ENCODE measurements around the gene HNRNPM.
"Not testable (repeated sequence)": the region's sequence is repeated elsewhere in the genome, so short reads cannot be mapped to it uniquely, and the experiment has no call there.

Gene HNRNPM

DNA sequence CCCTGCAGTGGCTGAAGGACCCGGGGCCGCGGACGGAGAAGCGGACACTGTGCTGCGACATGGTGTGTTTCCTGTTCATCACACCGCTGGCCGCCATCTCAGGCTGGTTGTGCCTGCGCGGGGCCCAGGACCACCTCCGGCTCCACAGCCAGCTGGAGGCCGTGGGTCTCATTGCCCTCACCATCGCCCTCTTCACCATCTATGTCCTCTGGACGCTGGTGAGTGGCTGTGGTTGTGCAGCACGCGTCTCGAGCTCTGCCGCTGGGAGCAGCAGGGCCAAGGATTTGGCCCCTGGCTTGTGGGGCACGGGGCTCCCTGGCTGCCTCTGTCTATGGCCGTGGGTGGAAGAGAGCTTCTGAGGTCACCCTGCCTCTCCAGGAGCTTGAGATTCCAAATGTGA, 14.1 kb upstream of the HNRNPM start (continued):
- TF ChIP-seq, protein P1, sequence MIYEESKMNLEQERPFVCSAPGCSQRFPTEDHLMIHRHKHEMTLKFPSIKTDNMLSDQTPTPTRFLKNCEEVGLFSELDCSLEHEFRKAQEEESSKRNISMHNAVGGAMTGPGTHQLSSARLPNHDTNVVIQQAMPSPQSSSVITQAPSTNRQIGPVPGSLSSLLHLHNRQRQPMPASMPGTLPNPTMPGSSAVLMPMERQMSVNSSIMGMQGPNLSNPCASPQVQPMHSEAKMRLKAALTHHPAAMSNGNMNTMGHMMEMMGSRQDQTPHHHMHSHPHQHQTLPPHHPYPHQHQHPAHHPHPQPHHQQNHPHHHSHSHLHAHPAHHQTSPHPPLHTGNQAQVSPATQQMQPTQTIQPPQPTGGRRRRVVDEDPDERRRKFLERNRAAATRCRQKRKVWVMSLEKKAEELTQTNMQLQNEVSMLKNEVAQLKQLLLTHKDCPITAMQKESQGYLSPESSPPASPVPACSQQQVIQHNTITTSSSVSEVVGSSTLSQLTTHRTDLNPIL (CRISPR knock-in tag; IDR thresholded peaks at IDR 0.05; ENCODE audit: low read depth), result no peak

DNA sequence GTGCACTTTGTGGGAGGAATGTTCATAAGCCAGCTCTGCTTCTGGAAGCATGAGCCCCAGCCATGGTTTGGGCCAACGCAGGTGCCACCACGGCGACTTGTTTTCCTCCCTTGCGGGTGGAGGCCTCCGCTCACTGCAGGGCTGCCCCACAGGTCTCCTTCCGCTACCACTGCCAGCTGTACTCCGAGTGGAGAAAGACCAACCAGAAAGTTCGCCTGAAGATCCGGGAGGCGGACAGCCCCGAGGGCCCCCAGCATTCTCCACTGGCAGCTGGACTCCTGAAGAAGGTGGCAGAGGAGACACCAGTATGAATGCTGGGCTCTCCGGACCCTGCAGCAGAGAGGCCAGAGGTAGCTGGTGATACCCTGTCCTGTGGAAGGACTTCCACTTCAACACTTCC, 6.5 kb upstream of the HNRNPM start:
- no peak for ATAC-seq
- TF ChIP-seq ZNF8 (CRISPR knock-in tag; IDR thresholded peaks at IDR 0.05), result no peak
- TF ChIP-seq RARB (CRISPR knock-in tag; IDR thresholded peaks at IDR 0.05), result no peak

DNA sequence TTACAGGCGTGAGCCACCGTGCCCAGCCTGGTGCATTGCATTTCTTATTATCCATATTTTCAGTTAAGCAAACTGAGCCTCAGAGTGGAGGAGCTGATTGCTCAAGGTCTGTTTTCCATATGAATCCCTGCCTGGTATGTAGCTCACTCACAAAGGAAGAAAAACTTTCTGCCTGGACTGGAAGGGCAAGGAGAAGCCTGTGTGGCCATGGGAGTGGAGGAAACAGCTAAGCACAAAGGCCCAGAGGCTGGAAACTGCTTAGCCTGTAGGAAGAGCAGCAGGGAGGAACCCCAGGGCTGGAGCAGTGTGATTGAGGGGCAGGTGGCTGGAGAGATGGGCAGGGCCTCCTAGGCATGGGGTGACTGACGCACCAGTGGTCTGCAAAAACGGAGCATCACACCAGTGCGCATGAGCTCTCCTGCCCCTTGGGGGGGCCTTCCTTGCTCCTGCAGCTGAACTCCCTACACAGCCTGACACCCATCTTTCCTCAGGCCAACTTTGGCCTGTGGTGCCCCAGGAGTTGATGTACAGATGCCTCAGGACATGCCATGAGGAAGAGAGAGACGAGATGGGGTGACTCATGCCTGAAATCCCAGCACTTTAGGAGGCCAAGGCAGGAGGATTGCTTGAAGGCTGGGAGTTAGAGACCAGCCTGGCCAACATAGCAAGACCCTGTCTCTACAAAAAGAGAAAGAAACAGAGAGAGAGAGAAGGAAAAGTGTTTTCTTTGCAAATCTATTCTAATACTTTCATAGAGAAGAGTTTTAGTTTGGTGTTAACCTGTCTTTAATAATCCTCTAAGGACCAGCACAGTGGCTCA, 2.8 kb upstream of the HNRNPM start:
- no peak for ATAC-seq
- TF ChIP-seq BACH2 (CRISPR knock-in tag; IDR thresholded peaks at IDR 0.05; ENCODE audit: borderline replicate concordance), result no peak
- TF ChIP-seq, protein P2, sequence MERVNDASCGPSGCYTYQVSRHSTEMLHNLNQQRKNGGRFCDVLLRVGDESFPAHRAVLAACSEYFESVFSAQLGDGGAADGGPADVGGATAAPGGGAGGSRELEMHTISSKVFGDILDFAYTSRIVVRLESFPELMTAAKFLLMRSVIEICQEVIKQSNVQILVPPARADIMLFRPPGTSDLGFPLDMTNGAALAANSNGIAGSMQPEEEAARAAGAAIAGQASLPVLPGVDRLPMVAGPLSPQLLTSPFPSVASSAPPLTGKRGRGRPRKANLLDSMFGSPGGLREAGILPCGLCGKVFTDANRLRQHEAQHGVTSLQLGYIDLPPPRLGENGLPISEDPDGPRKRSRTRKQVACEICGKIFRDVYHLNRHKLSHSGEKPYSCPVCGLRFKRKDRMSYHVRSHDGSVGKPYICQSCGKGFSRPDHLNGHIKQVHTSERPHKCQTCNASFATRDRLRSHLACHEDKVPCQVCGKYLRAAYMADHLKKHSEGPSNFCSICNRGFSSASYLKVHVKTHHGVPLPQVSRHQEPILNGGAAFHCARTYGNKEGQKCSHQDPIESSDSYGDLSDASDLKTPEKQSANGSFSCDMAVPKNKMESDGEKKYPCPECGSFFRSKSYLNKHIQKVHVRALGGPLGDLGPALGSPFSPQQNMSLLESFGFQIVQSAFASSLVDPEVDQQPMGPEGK (CRISPR knock-in tag; IDR thresholded peaks at IDR 0.05; ENCODE audit: borderline replicate concordance), result no peak
- TF ChIP-seq ZNF8 (CRISPR knock-in tag; IDR thresholded peaks at IDR 0.05), result no peak
- TF ChIP-seq, protein P3, sequence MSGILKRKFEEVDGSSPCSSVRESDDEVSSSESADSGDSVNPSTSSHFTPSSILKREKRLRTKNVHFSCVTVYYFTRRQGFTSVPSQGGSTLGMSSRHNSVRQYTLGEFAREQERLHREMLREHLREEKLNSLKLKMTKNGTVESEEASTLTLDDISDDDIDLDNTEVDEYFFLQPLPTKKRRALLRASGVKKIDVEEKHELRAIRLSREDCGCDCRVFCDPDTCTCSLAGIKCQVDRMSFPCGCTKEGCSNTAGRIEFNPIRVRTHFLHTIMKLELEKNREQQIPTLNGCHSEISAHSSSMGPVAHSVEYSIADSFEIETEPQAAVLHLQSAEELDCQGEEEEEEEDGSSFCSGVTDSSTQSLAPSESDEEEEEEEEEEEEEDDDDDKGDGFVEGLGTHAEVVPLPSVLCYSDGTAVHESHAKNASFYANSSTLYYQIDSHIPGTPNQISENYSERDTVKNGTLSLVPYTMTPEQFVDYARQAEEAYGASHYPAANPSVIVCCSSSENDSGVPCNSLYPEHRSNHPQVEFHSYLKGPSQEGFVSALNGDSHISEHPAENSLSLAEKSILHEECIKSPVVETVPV (CRISPR knock-in tag; IDR thresholded peaks at IDR 0.05), result no peak
- TF ChIP-seq, protein P1 (CRISPR knock-in tag; IDR thresholded peaks at IDR 0.05; ENCODE audit: low read depth), result no peak
- no peak for TF ChIP-seq ESRRG (CRISPR knock-in tag; IDR thresholded peaks at IDR 0.05)
- TF ChIP-seq ZC3H10 (CRISPR knock-in tag; IDR thresholded peaks at IDR 0.05), result no peak
- no peak for TF ChIP-seq SNAI2 (CRISPR knock-in tag; IDR thresholded peaks at IDR 0.05)
- no peak for TF ChIP-seq TOX (CRISPR knock-in tag; IDR thresholded peaks at IDR 0.05; ENCODE audit: borderline replicate concordance)
- no peak for TF ChIP-seq ZFP30 (CRISPR knock-in tag; IDR thresholded peaks at IDR 0.05)
- no peak for TF ChIP-seq ISL1 (CRISPR knock-in tag; IDR thresholded peaks at IDR 0.05)
- no peak for TF ChIP-seq ZFP3 (CRISPR knock-in tag; IDR thresholded peaks at IDR 0.05)
- no peak for TF ChIP-seq PPARA (CRISPR knock-in tag; IDR thresholded peaks at IDR 0.05; ENCODE audit: borderline replicate concordance)
- TF ChIP-seq ZNF565 (CRISPR knock-in tag; conservative IDR thresholded peaks at IDR 0.05; ENCODE audit: low read depth), result no peak
- no peak for TF ChIP-seq ZNF70 (CRISPR knock-in tag; IDR thresholded peaks at IDR 0.05)

DNA sequence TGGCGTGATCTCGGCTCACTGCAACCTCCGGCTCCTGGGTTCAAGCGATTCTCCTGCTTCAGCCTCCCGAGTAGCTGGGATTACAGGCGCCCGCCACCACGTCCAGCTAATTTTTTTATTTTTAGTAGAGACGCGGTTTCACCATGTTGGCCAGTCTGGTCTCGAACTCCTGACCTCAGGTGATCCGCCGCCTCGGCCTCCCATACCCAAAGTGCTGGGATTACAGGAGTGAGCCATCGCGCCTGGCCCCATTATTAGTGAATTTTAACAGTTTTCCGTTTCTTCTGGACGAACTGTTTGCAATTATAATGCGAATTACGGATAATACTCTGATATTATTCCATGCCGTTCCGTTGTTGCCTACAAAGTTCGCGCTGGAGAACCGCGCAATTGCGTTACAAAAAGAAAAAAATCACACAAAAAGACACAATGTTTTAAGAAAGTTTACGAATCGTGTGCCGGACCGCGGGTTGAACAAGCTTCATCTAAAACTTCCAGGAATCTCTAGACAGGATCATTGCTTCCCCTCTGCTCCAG, 567 bp upstream of the HNRNPM start:
- TF ChIP-seq ZNF70 (CRISPR knock-in tag; IDR thresholded peaks at IDR 0.05), result peak; percentile 99
- not testable (repeated sequence) for ATAC-seq

DNA sequence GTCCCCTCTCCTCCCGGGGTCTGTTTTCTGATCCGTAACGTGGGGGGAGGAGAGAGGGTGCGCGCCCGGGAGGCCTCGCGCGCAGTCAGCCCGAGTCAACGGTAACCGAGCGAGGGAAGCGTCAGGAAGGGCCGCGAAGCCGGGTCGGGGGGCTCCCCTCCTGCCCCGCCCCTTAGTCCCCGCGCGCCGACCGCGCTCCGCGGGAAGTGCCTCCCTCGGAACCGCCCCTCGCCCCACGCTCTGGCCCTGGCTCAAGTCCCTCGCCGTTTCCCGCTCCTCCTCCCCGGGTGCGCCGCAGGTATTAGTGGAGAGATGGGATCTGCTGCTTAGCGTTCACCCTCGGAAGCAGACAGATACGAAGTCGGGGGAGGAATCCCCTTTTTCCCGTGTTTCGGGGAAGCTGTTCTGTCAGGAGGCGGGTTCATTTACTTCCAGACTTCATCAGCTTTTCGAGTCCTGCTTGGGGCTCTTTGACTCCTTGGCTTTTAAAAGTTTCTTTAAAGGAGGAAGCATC, 770 bp downstream of the HNRNPM start:
- TF ChIP-seq CSDC2 (CRISPR knock-in tag; IDR thresholded peaks at IDR 0.05) (no peak), ZC3H10 (CRISPR knock-in tag; IDR thresholded peaks at IDR 0.05) (no peak), ZFP3 (CRISPR knock-in tag; IDR thresholded peaks at IDR 0.05) (no peak), PPARA (CRISPR knock-in tag; IDR thresholded peaks at IDR 0.05; ENCODE audit: borderline replicate concordance) (no peak), ISL1 (CRISPR knock-in tag; IDR thresholded peaks at IDR 0.05) (no peak), GLIS3 (CRISPR knock-in tag; IDR thresholded peaks at IDR 0.05) (no peak), ZNF565 (CRISPR knock-in tag; conservative IDR thresholded peaks at IDR 0.05; ENCODE audit: low read depth) (no peak), RARB (CRISPR knock-in tag; IDR thresholded peaks at IDR 0.05) (no peak), TCF4 (CRISPR knock-in tag; IDR thresholded peaks at IDR 0.05; ENCODE audit: borderline replicate concordance) (no peak)
- TF ChIP-seq, protein P1 (CRISPR knock-in tag; IDR thresholded peaks at IDR 0.05; ENCODE audit: low read depth), result no peak
- ATAC-seq, result peak; percentile 58

Measured in SK-N-SH treated with all-trans-retinoic acid at 6 μM for 48 hours (cell line).